Ovary (tissue), 9 donors: ENCODE results near the gene PRTG. TPM values are rescaled to one million over a fixed set of nuclear protein-coding genes. Genes with fewer than 3 reads are reported as not detected.

Source experiments
- DNase-seq, 5 donors: peaks; one replicate each; pipeline ENCODE4 v3.0.0-alpha.2; 2019 to 2020
- H3K27ac ChIP-seq, 2 donors: fragments of 200-600 bp; one replicate each; pipeline versions ENCODE4 v1.5.1 to v1.8.0; 2019 to 2022
- H3K27me3 ChIP-seq: fragments of 200-600 bp; one replicate; pipeline ENCODE4 v1.8.0; 2022
- H3K36me3 ChIP-seq: fragments of 200-600 bp; sonication (generic); one replicate; pipeline ENCODE4 v1.5.1; 2019
- H3K4me1 ChIP-seq: one replicate; pipeline ENCODE4 v1.8.1; 2013; ENCODE audit warnings: mild to moderate bottlenecking, moderate library complexity; ENCODE audit not compliant: insufficient read depth
- H3K4me3 ChIP-seq: fragments of 200-600 bp; sonication (generic); one replicate; pipeline ENCODE4 v1.5.1; 2017
- H3K9me3 ChIP-seq, 2 donors: fragments of 200-600 bp in 1 of 2; sonication (generic) in 1 of 2; one replicate each; pipeline versions ENCODE4 v1.5.1 to v1.8.1; 2013 to 2019; ENCODE audit warnings: mild to moderate bottlenecking in 1 of 2, moderate library complexity in 1 of 2
- EP300 ChIP-seq: sonication (generic); formaldehyde crosslinking; IDR thresholded peaks from one replicate; pipeline ENCODE4 v1.6.1; 2017; ENCODE audit warnings: antibody characterized with exemption
- POLR2A ChIP-seq: fragments of 450-650 bp; IDR thresholded peaks from one replicate; pipeline ENCODE4 v1.6.1; 2017; ENCODE audit warnings: antibody characterized with exemption, mild to moderate bottlenecking, moderate library complexity
- WGBS, 3 donors: extraction: QIAGEN DNeasy Blood & Tissue Kit in 1 of 3; methylation state at CpG; one replicate each; pipeline versions ENCODE4 v1.1.5 to v1.1.7; 2013 to 2017; 5-methylcytosine and 5-hydroxymethylcytosine counted together
- intact Hi-C, 4 donors: fragments of 100-400 bp; cut with DNase I; formaldehyde crosslinking; loops; one replicate each; pipeline versions ENCODE4 v1.11.0 to v1.15.1; 2022 to 2023
- polyA plus RNA-seq, 2 donors: library from polyadenylated mRNA; stranded (reverse); fragments of 200-250 nt in 1 of 2; fragments of 350-450 nt in 1 of 2; fragmentation: Illumina TruSeq in 1 of 2; extraction: RNeasy Lipid Tissue Mini Kit (QIAGEN cat#74804) in 1 of 2; gene quantifications; one replicate each; pipeline ENCODE4 v1.2.3, GENCODE V29; 2013 to 2014
- total RNA-seq, 7 donors: library from RNA; depleted of rRNA in 2 of 7; stranded (reverse); fragments of >200 nt in 2 of 7; fragmentation: NEBNext Ultra II Directional in 3 of 7; extraction: Animal tissue kit (Norgen Biotek cat#: 25700) in 3 of 7; gene quantifications; one replicate each; pipeline versions ENCODE4 v1.1.0 to v1.2.4, GENCODE V29; 2016 to 2023
- TF ChIP-seq, protein P1 (sequence below), 3 donors: fragments of 450-650 bp in 2 of 3; fragments of 200-600 bp in 1 of 3; IDR thresholded peaks; one replicate each; pipeline versions ENCODE4 v1.5.1 to v1.8.0; 2016 to 2022; ENCODE audit warnings: antibody characterized with exemption in 3 of 3, mild to moderate bottlenecking in 1 of 3
- donor health status: DM: no; HTN: no; CAD: no; lungs with moderate emphysema.
- donor health status: DM: no; HTN: no; CAD: no.
- donor health status: Bipolar disorder and iron deficiency.
- donor health status: DM: yes; HTN: yes; CAD: no.
- donor health status: DM: no; HTN: no; CAD: no.
- donor health status: DM: yes; HTN: yes; CAD: no.

Gene PRTG
- total and polyA plus RNA-seq, 9 donors, result 1.2 to 9.4 (median 6.1) TPM

DNA sequence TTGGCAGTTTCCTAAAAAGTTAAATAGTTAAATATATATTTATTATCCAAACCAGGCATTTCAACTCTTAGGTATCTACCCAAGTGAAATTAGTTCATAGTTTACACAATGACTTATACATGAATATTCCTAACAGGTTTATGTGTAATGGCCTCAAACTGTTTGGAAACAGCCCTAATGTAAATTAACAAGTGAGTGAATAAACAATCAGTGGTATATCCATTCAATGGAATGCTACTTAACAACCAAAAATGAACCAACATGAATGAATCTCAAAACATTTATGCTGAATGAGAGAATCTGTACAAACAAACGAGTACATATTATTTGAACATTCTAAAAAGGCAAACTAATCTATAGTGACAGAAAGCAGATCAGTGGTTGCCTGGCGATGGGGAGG is 33.5 kb downstream of the PRTG start:
- no peak for TF ChIP-seq POLR2A
- TF ChIP-seq, protein P1, sequence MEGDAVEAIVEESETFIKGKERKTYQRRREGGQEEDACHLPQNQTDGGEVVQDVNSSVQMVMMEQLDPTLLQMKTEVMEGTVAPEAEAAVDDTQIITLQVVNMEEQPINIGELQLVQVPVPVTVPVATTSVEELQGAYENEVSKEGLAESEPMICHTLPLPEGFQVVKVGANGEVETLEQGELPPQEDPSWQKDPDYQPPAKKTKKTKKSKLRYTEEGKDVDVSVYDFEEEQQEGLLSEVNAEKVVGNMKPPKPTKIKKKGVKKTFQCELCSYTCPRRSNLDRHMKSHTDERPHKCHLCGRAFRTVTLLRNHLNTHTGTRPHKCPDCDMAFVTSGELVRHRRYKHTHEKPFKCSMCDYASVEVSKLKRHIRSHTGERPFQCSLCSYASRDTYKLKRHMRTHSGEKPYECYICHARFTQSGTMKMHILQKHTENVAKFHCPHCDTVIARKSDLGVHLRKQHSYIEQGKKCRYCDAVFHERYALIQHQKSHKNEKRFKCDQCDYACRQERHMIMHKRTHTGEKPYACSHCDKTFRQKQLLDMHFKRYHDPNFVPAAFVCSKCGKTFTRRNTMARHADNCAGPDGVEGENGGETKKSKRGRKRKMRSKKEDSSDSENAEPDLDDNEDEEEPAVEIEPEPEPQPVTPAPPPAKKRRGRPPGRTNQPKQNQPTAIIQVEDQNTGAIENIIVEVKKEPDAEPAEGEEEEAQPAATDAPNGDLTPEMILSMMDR (IDR thresholded peaks at IDR 0.05), result no peak
- no peak for TF ChIP-seq EP300
- intact Hi-C loops, result no loop called here
- no peak for DNase-seq
- Histone ChIP-seq H3K27ac (no peak overlapping the region), H3K36me3 (no peaks in the 10 kb centered on the region), H3K4me3 (no peak overlapping the region), H3K27me3 (no peaks in the 10 kb centered on the region), H3K9me3 (no peaks in the 10 kb centered on the region), H3K4me1 (peaks cover 1% of the 10 kb centered on the region)
- WGBS, 3 donors, result 48 to 49% (median 49%) methylated on average over 2 of the region's 2 CpGs

DNA sequence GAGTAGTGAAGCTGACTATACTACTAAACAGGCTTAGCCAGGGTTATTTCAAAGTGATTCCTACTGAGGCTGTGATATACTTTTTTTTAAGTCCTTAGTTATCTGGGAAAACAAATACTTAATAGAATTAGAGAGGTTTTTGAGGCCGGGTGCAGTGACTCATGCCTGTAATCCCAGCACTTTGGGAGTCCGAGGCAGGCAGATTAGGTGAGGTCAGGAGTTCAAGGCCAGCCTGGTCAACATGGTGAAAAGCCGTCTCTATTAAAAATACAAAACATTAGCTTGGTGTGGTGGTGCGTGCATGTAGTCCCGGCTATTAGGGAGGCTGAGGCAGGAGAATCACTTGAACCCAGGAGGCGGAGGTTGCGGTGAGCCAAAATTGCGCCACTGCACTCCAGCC is 34.2 kb downstream of the PRTG start:
- H3K4me3 ChIP-seq, result no peak overlapping the region
- H3K36me3 ChIP-seq, result no peaks in the 10 kb centered on the region
- TF ChIP-seq, protein P1 (IDR thresholded peaks at IDR 0.05), result no peak
- TF ChIP-seq POLR2A (no peak), EP300 (no peak)
- 62 to 72% (median 65%) methylated on average over 8 of the region's 8 CpGs for WGBS, 3 donors
- H3K9me3 ChIP-seq, result no peaks in the 10 kb centered on the region
- no peak for DNase-seq
- intact Hi-C loops, result no loop called here
- H3K27me3 ChIP-seq, result no peaks in the 10 kb centered on the region
- H3K27ac ChIP-seq, result no peak overlapping the region
- H3K4me1 ChIP-seq, result peaks cover 1% of the 10 kb centered on the region

DNA sequence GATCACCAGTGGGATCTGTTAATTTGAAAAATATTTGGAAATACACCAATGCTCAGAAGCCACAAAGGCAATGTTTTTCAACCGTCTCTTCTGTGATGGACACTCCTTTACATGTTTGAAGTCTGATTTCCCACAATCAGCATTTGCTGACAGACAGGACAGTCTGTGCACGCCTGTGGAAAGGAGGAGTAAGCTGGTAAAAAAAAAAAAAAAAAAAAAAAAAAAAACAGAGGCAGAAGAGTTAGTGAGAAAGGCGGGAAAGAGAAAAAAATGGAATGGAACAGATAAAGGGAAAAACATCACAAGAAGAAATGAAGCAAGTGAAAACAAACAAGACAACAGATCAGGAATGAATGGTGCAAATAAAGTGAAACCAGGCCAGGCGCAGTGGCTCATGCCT is 35.0 kb downstream of the PRTG start:
- DNase-seq, result no peak
- H3K9me3 ChIP-seq, result no peaks in the 10 kb centered on the region
- no peak for TF ChIP-seq EP300
- TF ChIP-seq, protein P1 (IDR thresholded peaks at IDR 0.05), result no peak
- no peak for TF ChIP-seq POLR2A
- H3K27ac ChIP-seq, result no peak overlapping the region
- intact Hi-C loops, result no loop called here
- H3K4me3 ChIP-seq, result no peak overlapping the region
- H3K4me1 ChIP-seq, result peaks cover 1% of the 10 kb centered on the region
- H3K27me3 ChIP-seq, result no peaks in the 10 kb centered on the region
- no peaks in the 10 kb centered on the region for H3K36me3 ChIP-seq
- WGBS, 3 donors, result 90 to 95% (median 91%) methylated on average over 4 of the region's 4 CpGs

DNA sequence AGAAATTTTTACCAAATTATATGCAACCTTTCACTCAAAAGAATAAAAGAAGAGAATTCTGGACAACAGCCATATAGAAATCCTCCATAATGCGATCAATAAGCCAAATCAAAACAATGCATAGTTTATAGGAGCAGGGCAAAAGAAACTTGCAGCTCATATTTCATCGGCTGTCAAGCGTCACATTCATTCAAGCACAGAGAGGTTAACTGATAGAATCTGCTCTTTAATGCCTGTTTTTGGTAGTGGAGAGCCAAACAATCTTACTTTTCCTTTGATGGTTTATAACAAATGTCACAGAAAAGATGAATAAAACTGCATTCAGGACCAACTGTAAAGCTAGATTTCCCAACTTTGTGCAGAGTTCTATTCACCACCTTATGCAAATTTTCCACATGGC is 35.4 kb downstream of the PRTG start:
- Histone ChIP-seq H3K27ac (no peak overlapping the region), H3K9me3 (no peaks in the 10 kb centered on the region), H3K4me1 (peaks cover 1% of the 10 kb centered on the region), H3K36me3 (no peaks in the 10 kb centered on the region), H3K27me3 (no peaks in the 10 kb centered on the region), H3K4me3 (no peak overlapping the region)
- 93 to 94% (median 94%) methylated on average over 3 of the region's 3 CpGs for WGBS, 3 donors
- TF ChIP-seq POLR2A (no peak), EP300 (no peak)
- TF ChIP-seq, protein P1 (IDR thresholded peaks at IDR 0.05), result no peak
- intact Hi-C loops, result no loop called here
- no peak for DNase-seq

DNA sequence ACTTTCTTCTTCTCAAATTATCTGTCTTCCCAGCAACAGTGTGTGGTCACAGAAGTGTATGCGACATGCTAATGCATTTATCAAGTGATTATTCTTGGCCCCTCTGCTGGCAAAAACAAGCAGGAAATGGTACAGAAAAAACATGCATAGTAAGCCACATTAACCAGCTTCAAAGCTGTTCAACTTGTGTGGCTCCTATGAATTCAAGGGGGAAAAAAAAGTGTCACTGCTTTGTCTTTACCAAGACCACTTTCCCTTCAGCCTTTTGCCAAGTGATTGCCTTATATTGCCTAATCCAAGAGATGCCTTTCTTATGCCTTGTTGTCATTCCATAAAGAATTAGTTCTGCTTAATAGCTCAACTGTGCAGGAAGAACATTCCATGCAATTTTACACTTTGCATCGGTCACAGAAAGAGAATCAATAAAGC is 39.1 kb downstream of the PRTG start:
- intact Hi-C loops, result no loop called here
- no peak for DNase-seq
- Histone ChIP-seq H3K27me3 (no peaks in the 10 kb centered on the region), H3K27ac (no peak overlapping the region), H3K36me3 (no peaks in the 10 kb centered on the region), H3K4me1 (peaks cover 1% of the 10 kb centered on the region), H3K9me3 (no peaks in the 10 kb centered on the region), H3K4me3 (no peak overlapping the region)
- TF ChIP-seq, protein P1 (IDR thresholded peaks at IDR 0.05), result no peak
- TF ChIP-seq POLR2A (no peak), EP300 (no peak)
- 26 to 38% (median 33%) methylated on average over 2 of the region's 2 CpGs for WGBS, 3 donors
